ENCODE results near the gene LKAAEAR1.
A peak's percentile ranks its signal among the peaks of the same experiment; 100 is the strongest.

Gene LKAAEAR1

GRCh38 chr20:64107736-64108457 lies 23.7 kb upstream of the LKAAEAR1 start:
- Histone ChIP-seq H3K4me3 (ENCODE audit: low read length) (no peak overlapping the region), H3K4me1 (ENCODE audit: control insufficient read depth, insufficient read depth, low read length) (no peaks in the 10 kb centered on the region), H3K9ac (ENCODE audit: low read length) (peak overlapping the region; percentile 30), H3K27me3 (ENCODE audit: control insufficient read depth, insufficient read depth, low read length) (no peaks in the 10 kb centered on the region), H3K36me3 (ENCODE audit: control insufficient read depth, insufficient read depth, low read length) (no peaks in the 10 kb centered on the region), H3K27ac (ENCODE audit: low read depth, low read length) (no peak overlapping the region)

GRCh38 chr20:64106981-64107735 lies 23.0 kb upstream of the LKAAEAR1 start, which contains the start of gene NPBWR2:
Gene NPBWR2 (minus strand): TSS chr20:64107565. CDS start chr20:64106831, 734 bp downstream.
- Histone ChIP-seq H3K36me3 (ENCODE audit: control insufficient read depth, insufficient read depth, low read length) (no peaks in the 10 kb centered on the region), H3K4me1 (ENCODE audit: control insufficient read depth, insufficient read depth, low read length) (no peaks in the 10 kb centered on the region), H3K27ac (ENCODE audit: low read depth, low read length) (no peak within 1 kb of the TSS), H3K27me3 (ENCODE audit: control insufficient read depth, insufficient read depth, low read length) (no peaks in the 10 kb centered on the region), H3K9ac (ENCODE audit: low read length) (peak within 1 kb of the TSS; percentile 30), H3K4me3 (ENCODE audit: low read length) (no peak within 1 kb of the TSS)

- Histone ChIP-seq H3K9ac (ENCODE audit: low read length) (no peak overlapping the region), H3K27ac (ENCODE audit: low read depth, low read length) (no peak overlapping the region), H3K36me3 (ENCODE audit: control insufficient read depth, insufficient read depth, low read length) (no peaks in the 10 kb centered on the region), H3K4me3 (ENCODE audit: low read length) (no peak overlapping the region), H3K27me3 (ENCODE audit: control insufficient read depth, insufficient read depth, low read length) (peaks cover 6% of the 10 kb centered on the region), H3K4me1 (ENCODE audit: control insufficient read depth, insufficient read depth, low read length) (no peaks in the 10 kb centered on the region)
Measured at GRCh38 chr20:64106435-64106961, 22.3 kb upstream of the LKAAEAR1 start.

GRCh38 chr20:64105846-64106434 lies 21.7 kb upstream of the LKAAEAR1 start:
- Histone ChIP-seq H3K27ac (ENCODE audit: low read depth, low read length) (no peak overlapping the region), H3K4me1 (ENCODE audit: control insufficient read depth, insufficient read depth, low read length) (no peaks in the 10 kb centered on the region), H3K27me3 (ENCODE audit: control insufficient read depth, insufficient read depth, low read length) (peaks cover 12% of the 10 kb centered on the region), H3K9ac (ENCODE audit: low read length) (no peak overlapping the region), H3K4me3 (ENCODE audit: low read length) (no peak overlapping the region), H3K36me3 (ENCODE audit: control insufficient read depth, insufficient read depth, low read length) (no peaks in the 10 kb centered on the region)

GRCh38 chr20:64104667-64105451 lies 20.7 kb upstream of the LKAAEAR1 start:
- Histone ChIP-seq H3K27me3 (ENCODE audit: control insufficient read depth, insufficient read depth, low read length) (peaks cover 17% of the 10 kb centered on the region), H3K27ac (ENCODE audit: low read depth, low read length) (no peak overlapping the region)

GRCh38 chr20:64103871-64104666 lies 19.9 kb upstream of the LKAAEAR1 start:
- Histone ChIP-seq H3K36me3 (ENCODE audit: control insufficient read depth, insufficient read depth, low read length) (no peaks in the 10 kb centered on the region), H3K4me1 (ENCODE audit: control insufficient read depth, insufficient read depth, low read length) (no peaks in the 10 kb centered on the region), H3K27me3 (ENCODE audit: control insufficient read depth, insufficient read depth, low read length) (peaks cover 17% of the 10 kb centered on the region), H3K27ac (ENCODE audit: low read depth, low read length) (no peak overlapping the region), H3K9ac (ENCODE audit: low read length) (no peak overlapping the region), H3K4me3 (ENCODE audit: low read length) (no peak overlapping the region)

More at GRCh38 chr20:64104667-64105451, 20.7 kb upstream of the LKAAEAR1 start:
- Histone ChIP-seq H3K4me1 (ENCODE audit: control insufficient read depth, insufficient read depth, low read length) (no peaks in the 10 kb centered on the region), H3K36me3 (ENCODE audit: control insufficient read depth, insufficient read depth, low read length) (no peaks in the 10 kb centered on the region), H3K9ac (ENCODE audit: low read length) (no peak overlapping the region), H3K4me3 (ENCODE audit: low read length) (no peak overlapping the region)

GRCh38 chr20:64102647-64103354 lies 18.6 kb upstream of the LKAAEAR1 start:
- H3K9ac ChIP-seq (ENCODE audit: low read length): no peak overlapping the region
- no peaks in the 10 kb centered on the region for H3K4me1 ChIP-seq (ENCODE audit: control insufficient read depth, insufficient read depth, low read length)
- no peak overlapping the region for H3K4me3 ChIP-seq (ENCODE audit: low read length)
- peaks cover 23% of the 10 kb centered on the region for H3K27me3 ChIP-seq (ENCODE audit: control insufficient read depth, insufficient read depth, low read length)
- no peak overlapping the region for H3K27ac ChIP-seq (ENCODE audit: low read depth, low read length)
- no peaks in the 10 kb centered on the region for H3K36me3 ChIP-seq (ENCODE audit: control insufficient read depth, insufficient read depth, low read length)

- H3K4me3 ChIP-seq (ENCODE audit: low read length): no peak overlapping the region
- H3K27me3 ChIP-seq (ENCODE audit: control insufficient read depth, insufficient read depth, low read length): peaks cover 23% of the 10 kb centered on the region
Measured at GRCh38 chr20:64101731-64102621, 17.8 kb upstream of the LKAAEAR1 start.

GRCh38 chr20:64100946-64101688 lies 16.9 kb upstream of the LKAAEAR1 start:
- Histone ChIP-seq H3K4me1 (ENCODE audit: control insufficient read depth, insufficient read depth, low read length) (no peaks in the 10 kb centered on the region), H3K36me3 (ENCODE audit: control insufficient read depth, insufficient read depth, low read length) (no peaks in the 10 kb centered on the region), H3K9ac (ENCODE audit: low read length) (no peak overlapping the region), H3K4me3 (ENCODE audit: low read length) (no peak overlapping the region), H3K27ac (ENCODE audit: low read depth, low read length) (no peak overlapping the region), H3K27me3 (ENCODE audit: control insufficient read depth, insufficient read depth, low read length) (peaks cover 23% of the 10 kb centered on the region)

More at GRCh38 chr20:64101731-64102621, 17.8 kb upstream of the LKAAEAR1 start:
- no peaks in the 10 kb centered on the region for H3K36me3 ChIP-seq (ENCODE audit: control insufficient read depth, insufficient read depth, low read length)
- no peak overlapping the region for H3K27ac ChIP-seq (ENCODE audit: low read depth, low read length)
- H3K4me1 ChIP-seq (ENCODE audit: control insufficient read depth, insufficient read depth, low read length): no peaks in the 10 kb centered on the region
- H3K9ac ChIP-seq (ENCODE audit: low read length): no peak overlapping the region

GRCh38 chr20:64100566-64100888 lies 16.3 kb upstream of the LKAAEAR1 start:
- H3K27ac ChIP-seq (ENCODE audit: low read depth, low read length): no peak overlapping the region
- H3K4me1 ChIP-seq (ENCODE audit: control insufficient read depth, insufficient read depth, low read length): no peaks in the 10 kb centered on the region
- peaks cover 23% of the 10 kb centered on the region for H3K27me3 ChIP-seq (ENCODE audit: control insufficient read depth, insufficient read depth, low read length)

More at GRCh38 chr20:64100566-64100888, 16.3 kb upstream of the LKAAEAR1 start:
- no peak overlapping the region for H3K9ac ChIP-seq (ENCODE audit: low read length)
- H3K36me3 ChIP-seq (ENCODE audit: control insufficient read depth, insufficient read depth, low read length): no peaks in the 10 kb centered on the region
- H3K4me3 ChIP-seq (ENCODE audit: low read length): no peak overlapping the region
